ENCODE data around the gene LDLR. TPM values are rescaled to one million over a fixed set of nuclear protein-coding genes. Genes with fewer than 3 reads are reported as not detected.

Gene LDLR
- total RNA-seq, 4 donors from 2014 or later = 14.9 to 68.1 (median 32.6) TPM

- H3K27me3 ChIP-seq = no peaks in the 10 kb centered on the region
- H3K4me1 ChIP-seq = no peaks in the 10 kb centered on the region
- H3K9me3 ChIP-seq = no peaks in the 10 kb centered on the region
- ATAC-seq = no peak
- TF ChIP-seq EP300 (IDR thresholded peaks at IDR 0.05) (no peak), CTCF (IDR thresholded peaks at IDR 0.05) (no peak), POLR2A (IDR thresholded peaks at IDR 0.05) (no peak), POLR2AphosphoS5 (IDR thresholded peaks at IDR 0.05) (no peak)
- WGBS, 2 donors (ENCODE audit: low coverage in 1 of 2) = 40 to 70% methylated on average over 2 of the region's 8 CpGs
- no peak overlapping the region for H3K27ac ChIP-seq
- no peak overlapping the region for H3K4me3 ChIP-seq
- peaks cover 0 to 77% of the 10 kb centered on the region in 2 donors for H3K36me3 ChIP-seq
Observed at GRCh38 chr19:11054628-11055027, 34.6 kb upstream of the LDLR start.

GRCh38 chr19:11058246-11059030 lies 30.8 kb upstream of the LDLR start:
- no peak for ATAC-seq
- TF ChIP-seq POLR2A (IDR thresholded peaks at IDR 0.05) (no peak), CTCF (IDR thresholded peaks at IDR 0.05) (no peak), EP300 (IDR thresholded peaks at IDR 0.05) (no peak), POLR2AphosphoS5 (IDR thresholded peaks at IDR 0.05) (no peak)
- peaks cover 0 to 78% of the 10 kb centered on the region in 2 donors for H3K36me3 ChIP-seq
- H3K4me3 ChIP-seq = no peak overlapping the region
- H3K27me3 ChIP-seq = no peaks in the 10 kb centered on the region
- WGBS, 2 donors (ENCODE audit: low coverage in 1 of 2) = 94% methylated on average over 3 of the region's 34 CpGs; no CpG with 5 or more reads in 1 of the 2 donors
- H3K9me3 ChIP-seq = no peaks in the 10 kb centered on the region
- no peak overlapping the region for H3K27ac ChIP-seq
- peaks cover 0 to 14% (median 0%) of the 10 kb centered on the region in 3 donors for H3K4me1 ChIP-seq

GRCh38 chr19:11059511-11060358 lies 29.5 kb upstream of the LDLR start:
- peaks cover 0 to 71% of the 10 kb centered on the region in 2 donors for H3K36me3 ChIP-seq
- no peak overlapping the region for H3K4me3 ChIP-seq
- no peaks in the 10 kb centered on the region for H3K9me3 ChIP-seq
- H3K27ac ChIP-seq = peak overlapping the region in 3 of 4 donors; percentile 31 to 79 (median 78)
- no peaks in the 10 kb centered on the region for H3K27me3 ChIP-seq
- no peak for ATAC-seq
- peaks cover 0 to 19% (median 0%) of the 10 kb centered on the region in 3 donors for H3K4me1 ChIP-seq
- WGBS, 2 donors (ENCODE audit: low coverage in 1 of 2) = 95 to 100% methylated on average over 5 to 8 of the region's 43 CpGs
- TF ChIP-seq CTCF (IDR thresholded peaks at IDR 0.05) (no peak), EP300 (IDR thresholded peaks at IDR 0.05) (no peak), POLR2AphosphoS5 (IDR thresholded peaks at IDR 0.05) (no peak), POLR2A (IDR thresholded peaks at IDR 0.05) (no peak)

GRCh38 chr19:11061952-11062351 lies 27.3 kb upstream of the LDLR start:
- Histone ChIP-seq H3K9me3 (no peaks in the 10 kb centered on the region), H3K27me3 (no peaks in the 10 kb centered on the region), H3K27ac (peak overlapping the region in 3 of 4 donors; percentile 74 to 79 (median 78)), H3K4me1 (peaks cover 0 to 25% (median 0%) of the 10 kb centered on the region in 3 donors), H3K36me3 (peaks cover 0 to 63% of the 10 kb centered on the region in 2 donors), H3K4me3 (no peak overlapping the region)
- no peak for TF ChIP-seq CTCF (IDR thresholded peaks at IDR 0.05)
- WGBS, 2 donors (ENCODE audit: low coverage in 1 of 2) = 60 to 76% methylated on average over 12 of the region's 14 CpGs
- peak; percentile 29 for ATAC-seq
